Omental fat pad (tissue), 4 donors: Measurements from ENCODE around the gene FAM163B. TPM values are rescaled to one million over a fixed set of nuclear protein-coding genes. Genes with fewer than 3 reads are reported as not detected.

Source experiments
- ATAC-seq: fragments of 150-250 bp; one replicate; pipeline ENCODE4 v1.9.1; 2016; ENCODE audit warnings: mild to moderate bottlenecking, moderate library complexity; ENCODE audit not compliant: low FRiP score
- DNase-seq: peaks from one replicate; pipeline ENCODE4 v3.0.0-alpha.2; 2019; ENCODE audit warnings: low spot score
- CTCF ChIP-seq, 3 donors: fragments of 450-650 bp; IDR thresholded peaks; one replicate each; pipeline ENCODE4 v1.5.1; 2016 to 2017; ENCODE audit warnings: antibody characterized with exemption in 3 of 3, mild to moderate bottlenecking in 3 of 3, moderate library complexity in 2 of 3
- total RNA-seq, 4 donors: library from RNA; depleted of rRNA; stranded (reverse); fragments of >200 nt; gene quantifications; one replicate each; pipeline ENCODE4 v1.1.0, GENCODE V29; 2016

FAM163B gene
- total RNA-seq, 4 donors from 2014 or later: not detected

GRCh38 chr9:133639613-133640012 is 30.4 kb upstream of the FAM163B start:
- DNase-seq: no peak
- ATAC-seq: no peak
- no peak for TF ChIP-seq CTCF (IDR thresholded peaks at IDR 0.05)

- TF ChIP-seq CTCF (IDR thresholded peaks at IDR 0.05): no peak
- DNase-seq (no peak), ATAC-seq (no peak)
Measured at GRCh38 chr9:133638711-133639110, 29.5 kb upstream of the FAM163B start.

- no peak for TF ChIP-seq CTCF (IDR thresholded peaks at IDR 0.05)
- ATAC-seq (no peak), DNase-seq (no peak)
Measured at GRCh38 chr9:133638076-133638475, 28.9 kb upstream of the FAM163B start.

- ATAC-seq (no peak), DNase-seq (no peak)
- TF ChIP-seq CTCF (IDR thresholded peaks at IDR 0.05): no peak
Measured at GRCh38 chr9:133637451-133638055, 28.4 kb upstream of the FAM163B start.

GRCh38 chr9:133636902-133637301 is 27.7 kb upstream of the FAM163B start:
- ATAC-seq: no peak
- TF ChIP-seq CTCF (IDR thresholded peaks at IDR 0.05): no peak

GRCh38 chr9:133635533-133636531 is 26.6 kb upstream of the FAM163B start, which contains the start of gene DBH:
DBH (plus strand) TSS chr9:133636363; CDS start chr9:133636372, 9 bp downstream.
- no peak for TF ChIP-seq CTCF (IDR thresholded peaks at IDR 0.05)
- no peak for ATAC-seq
- DNase-seq: no peak

More at GRCh38 chr9:133636902-133637301, 27.7 kb upstream of the FAM163B start:
- DNase-seq: no peak
